Erythroblast (primary cell): ENCODE measurements around the gene C3orf38.

Source experiments
- GATA1 ChIP-seq: IDR thresholded peaks from 2 replicates; pipeline ENCODE4 v1.6.1; 2011; ENCODE audit warnings: low read depth, mild to moderate bottlenecking, control low read depth, low read length, moderate library complexity
- POLR2A ChIP-seq: IDR thresholded peaks from 2 replicates; pipeline ENCODE4 v1.6.1; 2011; ENCODE audit warnings: mild to moderate bottlenecking, low read length

- TF ChIP-seq POLR2A (no peak), GATA1 (no peak)
Measured at GRCh38 chr3:88142094-88142624, 7.6 kb upstream of the C3orf38 start.
